ENCODE measurements around the gene MESP1. TPM values are rescaled to one million over a fixed set of nuclear protein-coding genes. Genes with fewer than 3 reads are reported as not detected.

The MESP1 gene
- total RNA-seq, 1 donor from 2014 or later = 3.1 TPM

DNA sequence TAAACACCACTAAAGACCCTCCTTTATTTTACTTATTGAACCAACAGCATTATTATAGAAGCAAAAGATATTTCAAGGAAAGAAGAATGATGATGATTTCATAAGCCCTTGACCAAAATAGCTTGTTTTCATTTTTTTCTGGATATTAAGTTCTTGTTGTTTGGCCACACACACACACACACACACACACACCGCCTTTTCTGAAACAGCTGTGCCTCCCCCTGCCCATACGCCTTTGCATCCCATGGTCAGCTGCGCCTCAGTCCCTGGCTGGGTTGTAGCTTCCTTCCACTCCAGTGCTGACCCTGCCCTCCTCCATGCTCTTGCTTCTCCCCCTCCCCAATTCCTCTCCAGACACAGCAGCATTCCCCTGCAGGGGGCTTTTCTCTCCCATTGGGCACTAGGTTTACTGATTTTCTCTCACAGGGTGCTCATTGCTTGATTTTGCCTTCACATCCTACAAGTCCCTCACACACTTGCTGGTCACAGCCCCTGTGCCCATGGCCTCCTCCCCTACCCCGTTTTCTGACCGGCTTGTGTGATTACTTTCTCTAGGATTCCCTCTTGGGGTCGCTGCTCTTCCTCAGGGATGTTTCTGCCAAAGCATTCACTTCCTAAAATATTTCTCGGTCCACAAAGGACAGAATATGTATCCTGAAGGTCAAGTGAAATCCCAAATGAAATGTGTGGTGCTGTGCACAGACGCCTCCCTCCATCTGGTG lies 18.4 kb downstream of the MESP1 start:
- DNase-seq (ENCODE audit: low spot score) = no peak
- ATAC-seq = no peak

DNA sequence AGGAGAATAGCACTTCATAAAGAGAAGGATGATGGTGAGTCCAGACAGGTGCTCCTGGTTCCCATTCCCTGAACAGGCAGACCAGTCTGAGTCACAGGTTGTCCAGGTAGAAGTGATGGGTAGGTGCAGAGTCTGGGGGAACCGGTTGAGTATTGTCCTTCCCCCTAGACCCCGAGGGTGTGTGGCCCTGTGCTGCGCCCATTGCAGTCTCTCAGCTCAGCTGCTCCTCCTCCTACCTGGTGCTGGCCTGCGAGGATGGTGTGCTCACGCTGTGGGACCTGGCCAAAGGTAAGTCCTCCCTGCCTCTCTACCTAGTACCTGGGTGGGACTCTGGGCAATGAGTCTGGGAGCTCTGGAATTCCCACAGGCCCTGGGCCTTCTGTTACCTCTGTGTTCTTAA lies 19.8 kb downstream of the MESP1 start:
- DNase-seq (ENCODE audit: low spot score) (no peak), ATAC-seq (no peak)

DNA sequence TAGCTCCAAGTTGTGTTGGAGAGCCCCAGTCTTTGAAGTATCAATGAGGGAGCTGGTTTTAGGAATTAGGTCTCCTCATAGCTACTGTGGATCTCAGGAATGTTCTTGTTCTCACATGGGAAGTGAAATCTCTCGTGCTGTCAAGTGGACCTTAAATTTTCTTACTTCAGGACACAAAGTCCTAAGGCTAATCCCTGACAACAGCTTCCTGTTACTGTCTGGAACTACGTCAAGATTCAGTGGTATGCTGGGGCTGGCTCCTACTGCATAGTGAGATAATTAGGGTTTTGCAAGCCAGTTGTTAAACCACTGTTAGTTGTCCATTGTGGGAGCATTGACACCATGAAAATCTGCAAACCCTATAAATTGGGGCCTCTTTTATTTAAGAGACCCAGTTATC lies 22.8 kb downstream of the MESP1 start:
- peak; percentile 33 for ATAC-seq
- no peak for DNase-seq (ENCODE audit: low spot score)

DNA sequence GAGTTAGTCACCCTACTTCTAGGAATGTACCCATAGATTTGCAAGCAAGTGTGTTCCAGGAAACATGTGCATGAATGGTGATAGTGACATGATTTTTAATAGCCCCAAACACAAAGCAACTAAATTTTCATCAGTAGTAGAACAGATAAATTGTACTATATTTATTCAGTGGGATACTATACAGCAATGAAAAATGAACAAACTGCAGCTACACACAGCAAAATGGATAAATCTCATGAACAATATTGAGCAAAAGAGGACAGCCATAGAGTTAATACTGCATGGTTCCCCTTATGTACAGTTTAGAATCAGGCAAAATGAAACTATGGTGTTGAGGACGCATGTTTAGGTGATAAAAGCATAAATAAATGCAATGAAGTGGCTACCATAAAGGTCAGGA lies 26.0 kb downstream of the MESP1 start:
- DNase-seq (ENCODE audit: low spot score) = no peak
- ATAC-seq = no peak

DNA sequence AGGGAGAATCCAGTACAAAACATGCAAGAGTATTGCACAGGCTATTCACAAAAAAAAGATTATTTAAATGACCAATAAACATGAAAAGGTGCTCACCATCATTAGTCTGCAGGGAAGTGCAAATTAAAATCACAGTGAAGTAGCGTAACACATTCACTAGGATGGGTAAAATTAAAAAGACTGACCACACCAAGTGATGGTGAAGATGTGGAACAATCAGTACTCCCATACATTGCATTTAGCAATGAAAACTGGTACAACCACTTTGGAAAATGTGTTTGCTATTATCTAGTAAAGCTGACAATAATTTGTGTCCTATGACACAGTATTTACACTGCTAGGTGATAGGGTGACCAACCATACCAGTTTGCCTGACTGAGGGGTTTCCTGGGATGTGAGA lies 26.4 kb downstream of the MESP1 start:
- no peak for DNase-seq (ENCODE audit: low spot score)
- no peak for ATAC-seq

DNA sequence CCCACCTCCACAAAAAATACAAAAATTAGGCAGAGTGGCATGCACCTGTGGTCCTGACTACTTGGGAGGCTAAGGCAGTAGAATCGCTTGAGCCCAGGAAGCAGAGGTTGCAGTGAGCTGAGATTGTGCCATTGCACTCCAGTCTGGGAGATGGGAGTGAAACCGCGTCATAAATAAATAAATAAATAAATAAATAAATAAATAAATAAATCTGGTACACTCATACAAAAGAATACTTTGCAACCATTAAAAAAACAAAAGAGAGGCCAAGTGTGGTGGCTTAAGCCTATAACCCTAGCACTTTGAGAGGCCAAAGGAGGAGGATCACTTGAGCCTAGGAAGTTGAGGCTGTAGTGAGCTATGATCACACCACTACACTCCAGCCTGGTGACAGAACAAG lies 28.0 kb downstream of the MESP1 start:
- DNase-seq (ENCODE audit: low spot score) = no peak
- ATAC-seq = no peak

DNA sequence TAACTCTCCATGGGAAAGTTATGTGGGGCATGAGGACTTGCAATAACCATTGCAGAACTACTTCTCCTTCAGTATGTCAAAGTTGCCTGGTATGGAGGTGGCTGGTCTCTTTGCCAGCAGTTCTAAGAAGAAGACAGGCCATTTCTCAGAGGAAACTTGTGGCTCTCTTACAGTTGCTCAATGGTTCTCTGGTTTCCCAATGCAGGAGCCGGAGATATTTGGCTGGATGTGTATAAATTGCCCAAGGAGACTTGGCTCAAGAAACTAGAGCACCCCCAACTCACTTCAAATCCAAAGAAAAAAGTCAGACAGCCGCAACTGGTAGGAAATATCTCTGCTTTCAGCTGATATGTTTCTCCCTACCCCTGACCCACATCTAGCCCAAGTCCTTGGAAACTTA lies 36.3 kb downstream of the MESP1 start:
- ATAC-seq (no peak), DNase-seq (ENCODE audit: low spot score) (no peak)

DNA sequence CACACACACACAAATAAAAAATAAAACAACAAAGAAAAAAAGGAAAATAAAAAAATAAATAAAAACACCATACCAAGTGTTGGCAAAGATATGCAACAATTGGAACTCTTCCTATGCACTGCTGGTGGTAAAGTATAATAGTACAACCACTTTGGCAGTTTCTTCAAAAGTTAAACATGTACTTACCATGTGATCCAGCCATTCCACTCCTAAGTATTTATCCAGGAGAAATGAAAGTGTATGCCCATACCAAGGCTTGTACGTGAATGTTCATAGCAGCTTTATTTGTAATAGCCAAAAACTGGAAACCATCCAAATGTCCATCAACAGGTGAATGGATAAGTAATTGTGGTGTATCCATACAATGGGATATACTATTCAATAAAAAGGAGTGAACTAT lies 43.5 kb downstream of the MESP1 start:
- DNase-seq (ENCODE audit: low spot score) = no peak
- no peak for ATAC-seq

DNA sequence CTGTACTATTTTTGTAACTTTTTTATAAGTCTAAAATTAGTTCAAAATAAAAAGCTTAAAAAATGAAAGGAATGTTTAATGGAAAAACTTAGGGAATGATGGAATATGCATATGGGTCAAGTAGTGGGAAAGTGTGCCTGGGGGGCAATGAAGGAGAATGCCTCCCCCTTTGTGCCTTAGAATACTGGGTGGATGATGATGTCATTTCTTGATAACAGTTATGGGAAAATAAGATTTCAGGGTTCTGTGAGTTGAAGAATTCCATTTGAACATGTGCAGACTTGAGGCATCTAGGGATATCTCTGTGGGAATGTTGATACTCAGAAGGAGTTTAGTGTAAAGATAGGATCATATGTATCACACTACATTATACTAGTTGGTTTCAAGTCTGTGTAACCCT lies 46.6 kb downstream of the MESP1 start:
- ATAC-seq (no peak), DNase-seq (ENCODE audit: low spot score) (no peak)

Other genes starting within 250 kb of the MESP1 start
- gene TICRR, start 175.8 kb downstream of the MESP1 start, total RNA-seq = 0.10 TPM
- gene KIF7, start 95.8 kb downstream of the MESP1 start, total RNA-seq = 1.1 TPM
- gene PLIN1, start 71.9 kb downstream of the MESP1 start, total RNA-seq = 38.1 TPM
- 25.8 TPM for gene PEX11A, start 60.5 kb downstream of the MESP1 start, total RNA-seq
- not detected for gene WDR93, start 60.4 kb downstream of the MESP1 start, total RNA-seq
- 0.15 TPM for gene MESP2, start 25.1 kb upstream of the MESP1 start, total RNA-seq
- gene ANPEP, start 63.6 kb upstream of the MESP1 start, total RNA-seq = 383 TPM
- 26.4 TPM for gene AP3S2, start 142.7 kb upstream of the MESP1 start, total RNA-seq
- gene ARPIN, start 161.7 kb upstream of the MESP1 start, total RNA-seq = 6.2 TPM